Thyroid gland (tissue), 4 donors: ENCODE data around the gene MAP1LC3C.

Experiments used
- POLR2A ChIP-seq, 2 donors: fragments of 450-650 bp; IDR thresholded peaks; one replicate each; pipeline ENCODE4 v1.6.1; 2017; ENCODE audit warnings: antibody characterized with exemption in 2 of 2, mild to moderate bottlenecking in 2 of 2, moderate library complexity in 1 of 2
- TF ChIP-seq, protein P1 (sequence below), 6 experiments: fragments of 200-600 bp in 3 of 6; fragments of 450-650 bp in 3 of 6; sonication (generic) in 3 of 6; IDR thresholded peaks; one replicate each; pipeline ENCODE4 v1.5.1; 2016 to 2019; ENCODE audit warnings: antibody characterized with exemption in 6 of 6, mild to moderate bottlenecking in 2 of 6, inconsistent platforms in 1 of 6, moderate library complexity in 1 of 6

DNA sequence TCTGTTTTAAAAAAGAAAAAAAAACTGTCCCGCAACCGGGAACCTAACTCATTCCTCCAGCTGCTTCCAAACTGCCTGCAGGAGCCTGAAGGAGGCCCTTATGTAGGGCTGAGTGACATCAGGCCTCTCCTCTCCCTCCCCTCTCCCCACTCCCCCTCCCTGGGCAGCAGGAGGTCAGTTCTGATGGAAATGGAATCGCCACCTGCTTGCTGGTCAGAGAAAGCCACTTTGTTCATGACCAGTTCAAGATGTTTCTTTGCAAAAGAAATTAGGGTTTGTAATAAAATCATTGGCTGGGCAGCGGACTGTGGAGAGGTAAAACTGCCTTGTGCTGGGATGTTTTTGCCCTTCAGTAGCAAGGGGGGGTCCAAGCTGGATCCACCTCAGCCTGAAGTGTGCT is at the start of gene MAP1LC3C:
- TF ChIP-seq, protein P1, sequence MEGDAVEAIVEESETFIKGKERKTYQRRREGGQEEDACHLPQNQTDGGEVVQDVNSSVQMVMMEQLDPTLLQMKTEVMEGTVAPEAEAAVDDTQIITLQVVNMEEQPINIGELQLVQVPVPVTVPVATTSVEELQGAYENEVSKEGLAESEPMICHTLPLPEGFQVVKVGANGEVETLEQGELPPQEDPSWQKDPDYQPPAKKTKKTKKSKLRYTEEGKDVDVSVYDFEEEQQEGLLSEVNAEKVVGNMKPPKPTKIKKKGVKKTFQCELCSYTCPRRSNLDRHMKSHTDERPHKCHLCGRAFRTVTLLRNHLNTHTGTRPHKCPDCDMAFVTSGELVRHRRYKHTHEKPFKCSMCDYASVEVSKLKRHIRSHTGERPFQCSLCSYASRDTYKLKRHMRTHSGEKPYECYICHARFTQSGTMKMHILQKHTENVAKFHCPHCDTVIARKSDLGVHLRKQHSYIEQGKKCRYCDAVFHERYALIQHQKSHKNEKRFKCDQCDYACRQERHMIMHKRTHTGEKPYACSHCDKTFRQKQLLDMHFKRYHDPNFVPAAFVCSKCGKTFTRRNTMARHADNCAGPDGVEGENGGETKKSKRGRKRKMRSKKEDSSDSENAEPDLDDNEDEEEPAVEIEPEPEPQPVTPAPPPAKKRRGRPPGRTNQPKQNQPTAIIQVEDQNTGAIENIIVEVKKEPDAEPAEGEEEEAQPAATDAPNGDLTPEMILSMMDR (IDR thresholded peaks at IDR 0.05) = no peak
- no peak for TF ChIP-seq POLR2A (IDR thresholded peaks at IDR 0.05)
